ENCODE measurements around the gene SASS6.

DNA sequence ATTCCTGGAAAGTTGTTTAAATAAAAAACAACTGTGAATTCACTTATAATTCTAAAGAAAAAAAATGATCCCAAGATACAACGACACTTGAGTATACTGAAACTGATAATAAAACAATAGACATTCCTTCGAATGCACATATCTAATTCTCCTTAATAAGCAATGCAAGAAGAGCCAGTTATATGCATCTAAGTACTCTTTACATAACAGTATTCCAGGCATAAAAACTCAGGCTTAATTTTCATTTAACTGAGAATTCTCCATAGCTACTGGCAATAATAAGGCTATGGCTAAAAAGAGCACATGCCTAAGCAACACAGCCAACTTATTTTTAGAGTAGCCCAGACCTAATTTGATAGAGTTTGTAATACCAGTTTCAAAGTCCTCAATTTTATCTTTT is 31.2 kb downstream of the SASS6 start:
- no peak for TF ChIP-seq ZNF384 (IDR thresholded peaks at IDR 0.05; ENCODE audit: borderline replicate concordance, low read depth, low read length)
- no peak for TF ChIP-seq MXI1 (IDR thresholded peaks at IDR 0.05; ENCODE audit: low read depth, low read length)
- TF ChIP-seq, protein P1, sequence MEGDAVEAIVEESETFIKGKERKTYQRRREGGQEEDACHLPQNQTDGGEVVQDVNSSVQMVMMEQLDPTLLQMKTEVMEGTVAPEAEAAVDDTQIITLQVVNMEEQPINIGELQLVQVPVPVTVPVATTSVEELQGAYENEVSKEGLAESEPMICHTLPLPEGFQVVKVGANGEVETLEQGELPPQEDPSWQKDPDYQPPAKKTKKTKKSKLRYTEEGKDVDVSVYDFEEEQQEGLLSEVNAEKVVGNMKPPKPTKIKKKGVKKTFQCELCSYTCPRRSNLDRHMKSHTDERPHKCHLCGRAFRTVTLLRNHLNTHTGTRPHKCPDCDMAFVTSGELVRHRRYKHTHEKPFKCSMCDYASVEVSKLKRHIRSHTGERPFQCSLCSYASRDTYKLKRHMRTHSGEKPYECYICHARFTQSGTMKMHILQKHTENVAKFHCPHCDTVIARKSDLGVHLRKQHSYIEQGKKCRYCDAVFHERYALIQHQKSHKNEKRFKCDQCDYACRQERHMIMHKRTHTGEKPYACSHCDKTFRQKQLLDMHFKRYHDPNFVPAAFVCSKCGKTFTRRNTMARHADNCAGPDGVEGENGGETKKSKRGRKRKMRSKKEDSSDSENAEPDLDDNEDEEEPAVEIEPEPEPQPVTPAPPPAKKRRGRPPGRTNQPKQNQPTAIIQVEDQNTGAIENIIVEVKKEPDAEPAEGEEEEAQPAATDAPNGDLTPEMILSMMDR (IDR thresholded peaks at IDR 0.05 in 2 of 3, conservative IDR thresholded peaks at IDR 0.05 in 1 of 3; ENCODE audit: control insufficient read depth in 2 of 3, extremely low read depth in 1 of 3, insufficient read depth in 1 of 3, low read depth in 3 of 3, low read length in 3 of 3): no peak
- TF ChIP-seq EP300 (IDR thresholded peaks at IDR 0.05; ENCODE audit: borderline replicate concordance in 1 of 2, control insufficient read depth in 1 of 2, low read depth in 2 of 2, low read length in 2 of 2): no peak
- no peak for TF ChIP-seq MTA3 (IDR thresholded peaks at IDR 0.05; ENCODE audit: borderline replicate concordance, low read length)
- no peak for TF ChIP-seq POLR2AphosphoS5 (IDR thresholded peaks at IDR 0.05; ENCODE audit: low read length)
- TF ChIP-seq CHD1 (IDR thresholded peaks at IDR 0.05; ENCODE audit: low read depth, low read length): no peak
- TF ChIP-seq MYC (IDR thresholded peaks at IDR 0.05; ENCODE audit: insufficient read depth, insufficient read length, insufficient replicate concordance, low read length, severe bottlenecking): no peak
- TF ChIP-seq, protein P2, sequence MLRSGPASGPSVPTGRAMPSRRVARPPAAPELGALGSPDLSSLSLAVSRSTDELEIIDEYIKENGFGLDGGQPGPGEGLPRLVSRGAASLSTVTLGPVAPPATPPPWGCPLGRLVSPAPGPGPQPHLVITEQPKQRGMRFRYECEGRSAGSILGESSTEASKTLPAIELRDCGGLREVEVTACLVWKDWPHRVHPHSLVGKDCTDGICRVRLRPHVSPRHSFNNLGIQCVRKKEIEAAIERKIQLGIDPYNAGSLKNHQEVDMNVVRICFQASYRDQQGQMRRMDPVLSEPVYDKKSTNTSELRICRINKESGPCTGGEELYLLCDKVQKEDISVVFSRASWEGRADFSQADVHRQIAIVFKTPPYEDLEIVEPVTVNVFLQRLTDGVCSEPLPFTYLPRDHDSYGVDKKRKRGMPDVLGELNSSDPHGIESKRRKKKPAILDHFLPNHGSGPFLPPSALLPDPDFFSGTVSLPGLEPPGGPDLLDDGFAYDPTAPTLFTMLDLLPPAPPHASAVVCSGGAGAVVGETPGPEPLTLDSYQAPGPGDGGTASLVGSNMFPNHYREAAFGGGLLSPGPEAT (IDR thresholded peaks at IDR 0.05; ENCODE audit: low read depth): no peak
- TF ChIP-seq TCF7 (IDR thresholded peaks at IDR 0.05; ENCODE audit: borderline replicate concordance): no peak
- TF ChIP-seq POLR2A (IDR thresholded peaks at IDR 0.05; ENCODE audit: low read depth, low read length): no peak
- no peak for TF ChIP-seq TBL1XR1 (IDR thresholded peaks at IDR 0.05; ENCODE audit: low read depth, low read length)
- no peak for TF ChIP-seq STAT1 (conservative IDR thresholded peaks at IDR 0.05)
- TF ChIP-seq GABPA (IDR thresholded peaks at IDR 0.05; ENCODE audit: low read depth): no peak

Measured in GM12878 (cell line).